Renal pelvis (tissue), 12 donors: ENCODE results near the gene ALOX12. TPM values are rescaled to one million over a fixed set of nuclear protein-coding genes. Genes with fewer than 3 reads are reported as not detected.
"Not testable (repeated sequence)": the region's sequence is repeated elsewhere in the genome, so short reads cannot be mapped to it uniquely, and the experiment has no call there.

ENCODE experiments used
- DNase-seq: peaks from one replicate; pipeline ENCODE4 v3.0.0-alpha.2; 2013
- long read RNA-seq, 16 experiments: transcript quantifications; one replicate each; lab custom pipeline, GENCODE V29; 2026
- polyA plus RNA-seq, 3 donors: library from polyadenylated mRNA; unstranded; fragments of 120-200 nt; gene quantifications; one replicate each; pipeline ENCODE4 v1.2.1, GENCODE V29; 2013; ENCODE audit not compliant: insufficient read length in 3 of 3

The ALOX12 gene, protein sequence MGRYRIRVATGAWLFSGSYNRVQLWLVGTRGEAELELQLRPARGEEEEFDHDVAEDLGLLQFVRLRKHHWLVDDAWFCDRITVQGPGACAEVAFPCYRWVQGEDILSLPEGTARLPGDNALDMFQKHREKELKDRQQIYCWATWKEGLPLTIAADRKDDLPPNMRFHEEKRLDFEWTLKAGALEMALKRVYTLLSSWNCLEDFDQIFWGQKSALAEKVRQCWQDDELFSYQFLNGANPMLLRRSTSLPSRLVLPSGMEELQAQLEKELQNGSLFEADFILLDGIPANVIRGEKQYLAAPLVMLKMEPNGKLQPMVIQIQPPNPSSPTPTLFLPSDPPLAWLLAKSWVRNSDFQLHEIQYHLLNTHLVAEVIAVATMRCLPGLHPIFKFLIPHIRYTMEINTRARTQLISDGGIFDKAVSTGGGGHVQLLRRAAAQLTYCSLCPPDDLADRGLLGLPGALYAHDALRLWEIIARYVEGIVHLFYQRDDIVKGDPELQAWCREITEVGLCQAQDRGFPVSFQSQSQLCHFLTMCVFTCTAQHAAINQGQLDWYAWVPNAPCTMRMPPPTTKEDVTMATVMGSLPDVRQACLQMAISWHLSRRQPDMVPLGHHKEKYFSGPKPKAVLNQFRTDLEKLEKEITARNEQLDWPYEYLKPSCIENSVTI
- polyA plus RNA-seq: 1 to 10 TPM; 1.6 to 3.7 (median 2.8) TPM
- long read RNA-seq, donor 1: 0 reads
- long read RNA-seq, donor 2, partial matches to known transcripts: 7 of 7 reads
- long read RNA-seq, donor 2, other reads (novel, unspliced or antisense): 0 of 7 reads
- long read RNA-seq, donor 3: 0 reads
- long read RNA-seq, donor 4, partial matches to known transcripts: 14 of 21 reads
- long read RNA-seq, donor 4, other reads (novel, unspliced or antisense): 7 of 21 reads
- long read RNA-seq, donor 5: 0 reads
- long read RNA-seq, donor 6: 0 reads
- long read RNA-seq, donor 7, partial matches to known transcripts: 0 of 1 reads
- long read RNA-seq, donor 7, other reads (novel, unspliced or antisense): 0 of 1 reads
- long read RNA-seq, donor 8: 0 reads
- long read RNA-seq, donor 9: 0 reads
- long read RNA-seq, donor 10: 0 reads
- long read RNA-seq, donor 11, partial matches to known transcripts: 0 of 5 reads
- long read RNA-seq, donor 11, other reads (novel, unspliced or antisense): 5 of 5 reads
- long read RNA-seq, donor 12, partial matches to known transcripts: 16 of 16 reads
- long read RNA-seq, donor 12, other reads (novel, unspliced or antisense): 0 of 16 reads
- long read RNA-seq, donor 13, partial matches to known transcripts: 10 of 17 reads
- long read RNA-seq, donor 13, other reads (novel, unspliced or antisense): 6 of 17 reads
- long read RNA-seq, donor 14: 0 reads
- long read RNA-seq, donor 15: 0 reads
- long read RNA-seq, donor 16: 0 reads

DNA sequence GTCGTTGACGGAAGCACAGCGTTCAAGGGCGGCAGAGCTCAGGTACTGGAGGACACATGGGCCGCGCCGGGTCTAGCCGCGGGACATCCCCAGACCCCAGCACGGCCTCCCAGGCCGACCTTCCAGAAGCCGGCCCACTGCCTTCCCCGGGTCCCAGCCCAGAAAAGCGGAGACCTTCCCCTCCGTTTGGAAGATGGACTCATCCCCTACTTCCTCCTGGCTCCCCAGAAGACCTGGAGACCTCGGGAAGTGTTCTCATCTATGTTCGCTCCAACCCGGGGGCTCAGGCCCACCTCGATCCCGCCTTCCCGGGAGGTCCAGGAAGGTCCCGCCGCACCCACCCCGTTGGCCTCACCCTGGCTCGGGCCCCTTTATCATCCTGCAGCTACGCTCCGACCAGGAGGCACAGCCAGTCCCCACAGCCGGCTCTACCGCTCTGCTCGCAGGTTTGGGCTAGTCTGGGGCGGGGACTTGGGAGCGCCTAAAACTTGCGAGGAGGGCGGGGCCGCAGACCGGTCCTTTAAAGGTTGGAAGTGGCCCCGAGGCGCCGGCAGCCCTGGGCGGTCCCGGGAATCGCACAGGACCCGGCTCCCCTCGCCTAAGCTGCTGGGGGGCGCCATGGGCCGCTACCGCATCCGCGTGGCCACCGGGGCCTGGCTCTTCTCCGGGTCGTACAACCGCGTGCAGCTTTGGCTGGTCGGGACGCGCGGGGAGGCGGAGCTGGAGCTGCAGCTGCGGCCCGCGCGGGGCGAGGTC is at the start of gene ALOX12:
TSS of gene ALOX12 (plus strand) at position 550 of the 756 bp plus-strand sequence. CDS start at position 619, 69 bp downstream.
- no peak for DNase-seq

DNA sequence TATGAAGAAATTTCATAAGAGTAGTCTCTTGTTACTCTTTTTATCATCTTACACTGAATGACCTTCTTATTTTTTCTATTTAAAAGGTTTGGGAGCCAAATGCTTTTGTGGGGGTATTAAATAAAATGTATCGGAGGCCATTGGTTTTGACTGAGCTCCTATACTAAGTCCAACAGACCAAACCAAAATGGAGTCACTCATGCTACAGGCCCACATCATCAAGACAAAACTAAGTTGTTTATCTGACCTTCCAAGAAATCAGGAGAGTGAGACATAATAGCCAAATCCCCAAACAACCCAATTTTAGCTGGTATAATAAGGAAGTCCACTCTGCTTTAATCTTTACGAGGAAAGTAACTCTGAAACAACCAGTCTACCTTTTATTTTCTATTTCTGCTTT is 48.1 kb upstream of the ALOX12 start:
- no peak for DNase-seq

DNA sequence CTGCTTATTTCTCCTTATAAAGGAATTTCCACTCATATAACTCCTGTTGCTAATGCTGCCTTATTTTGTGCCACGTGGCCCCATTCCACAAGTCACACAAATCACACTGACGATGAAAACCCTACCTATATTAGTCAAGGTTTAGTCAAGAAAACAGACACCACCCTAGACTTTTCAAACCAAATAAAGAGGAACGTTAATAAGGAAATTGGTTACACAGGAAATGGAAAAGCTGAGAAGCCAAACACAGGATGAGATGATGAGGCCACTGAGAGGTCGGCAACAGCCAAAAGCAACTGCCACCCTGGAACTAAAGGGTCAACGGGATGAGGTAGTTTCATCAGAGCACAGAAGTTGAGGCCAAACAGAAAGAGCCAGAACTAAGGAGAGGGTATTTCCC is 47.3 kb upstream of the ALOX12 start:
- no peak for DNase-seq

DNA sequence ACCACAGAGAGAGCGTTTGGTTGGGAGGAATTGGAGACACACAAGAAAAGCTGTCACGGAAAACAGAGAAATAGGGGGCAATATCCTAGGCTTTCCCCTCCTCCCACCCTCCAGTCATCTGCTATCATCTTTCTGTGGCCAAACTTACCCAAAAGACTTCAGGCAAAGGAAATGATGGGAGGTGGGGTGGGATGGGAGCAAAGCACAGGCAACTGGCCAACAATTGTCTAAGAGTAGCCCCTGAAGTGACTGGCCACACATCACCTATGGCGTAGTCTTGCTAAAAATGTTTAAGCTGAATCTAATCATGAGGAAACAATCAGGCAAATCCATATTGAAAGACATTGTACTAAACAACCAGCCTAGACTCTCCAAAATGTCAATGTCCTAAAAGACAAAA is 46.9 kb upstream of the ALOX12 start:
- no peak for DNase-seq

DNA sequence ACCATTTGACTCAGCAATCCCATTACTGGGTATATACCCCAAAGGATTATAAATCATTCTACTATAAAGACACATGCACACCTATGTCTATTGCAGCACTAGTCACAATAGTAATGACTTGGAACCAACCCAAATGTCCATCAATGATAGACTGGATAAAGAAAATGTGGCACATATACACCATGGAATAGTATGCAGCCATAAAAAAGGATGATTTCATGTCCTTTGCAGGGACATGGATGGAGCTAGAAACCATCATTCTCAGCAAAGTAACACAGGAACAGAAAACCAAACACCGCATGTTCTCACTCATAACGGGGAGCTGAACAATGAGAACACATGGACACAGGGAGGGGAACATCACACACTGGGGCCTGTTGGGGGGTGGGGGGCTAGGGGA is 44.9 kb upstream of the ALOX12 start:
- not testable (repeated sequence) for DNase-seq

DNA sequence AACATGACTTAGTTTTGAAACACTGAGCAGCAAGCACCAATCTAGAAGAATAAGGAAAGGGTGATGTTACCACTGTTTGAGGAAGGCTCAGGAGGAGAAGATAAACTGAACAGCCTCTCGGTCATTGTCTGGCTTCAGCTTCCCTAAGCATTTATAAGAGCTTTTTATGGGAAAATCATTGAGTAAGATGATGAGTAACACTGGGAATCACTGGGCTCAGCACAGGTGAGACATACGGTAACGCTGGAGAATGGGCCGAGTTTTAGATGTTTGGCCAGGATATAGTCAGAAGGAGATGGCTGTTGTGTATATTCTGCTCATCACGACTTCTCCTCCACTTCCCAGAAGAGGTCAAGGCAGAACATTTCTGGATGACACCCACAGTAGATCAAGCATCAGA is 42.2 kb upstream of the ALOX12 start:
- DNase-seq: no peak

DNA sequence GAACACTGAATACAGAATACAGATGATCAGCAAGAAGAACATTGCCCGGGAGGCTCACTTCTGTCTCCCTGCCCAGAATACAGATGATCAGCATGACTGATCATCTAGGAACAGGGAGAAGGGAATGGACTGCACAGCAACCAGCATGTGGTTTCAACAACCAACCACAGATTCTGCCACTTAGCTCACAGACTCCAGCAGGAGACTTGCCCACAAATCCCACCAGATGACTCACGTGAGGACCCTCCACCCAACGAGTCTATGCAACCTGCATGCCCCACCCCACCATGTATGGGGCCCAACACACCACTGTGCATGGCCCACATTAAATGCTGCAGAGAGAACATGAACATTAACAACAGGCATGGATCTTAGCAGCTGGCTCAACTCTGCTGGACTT is 36.1 kb upstream of the ALOX12 start:
- no peak for DNase-seq

DNA sequence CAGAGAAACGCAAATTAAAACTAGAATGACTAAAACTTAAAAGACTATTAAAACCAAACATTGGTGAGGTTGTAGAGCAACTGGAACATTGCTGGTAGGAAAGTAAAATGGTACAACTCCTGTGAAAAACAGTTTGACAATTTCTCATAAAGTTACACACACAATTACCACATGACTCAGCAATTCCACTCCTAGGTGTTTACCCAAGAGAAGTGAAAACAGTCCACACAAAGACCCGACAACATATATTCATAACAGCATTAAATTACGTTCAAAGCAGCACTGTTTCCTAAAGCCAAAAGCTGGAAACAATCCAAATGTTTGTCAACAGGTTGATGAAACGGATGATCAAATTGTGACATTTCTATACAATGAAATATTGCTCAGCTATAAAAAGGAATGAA is 26.5 kb upstream of the ALOX12 start:
- no peak for DNase-seq

DNA sequence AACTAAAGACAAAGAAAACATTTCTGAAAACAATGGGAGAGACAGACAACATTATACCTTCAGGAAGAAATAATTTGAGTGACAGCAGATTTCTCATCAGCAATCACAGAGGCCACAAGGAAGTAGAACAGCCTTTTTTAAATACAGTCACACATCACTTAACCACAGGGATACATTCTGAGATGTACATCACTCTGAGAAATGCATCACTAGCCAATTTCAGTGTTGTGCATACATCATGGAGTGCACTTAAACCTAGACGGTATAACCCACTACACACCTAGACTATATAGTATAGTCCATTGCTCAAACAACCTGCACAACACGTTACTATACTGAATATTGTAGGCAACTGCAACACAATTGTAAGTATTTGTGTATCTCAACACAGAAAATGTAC is 24.9 kb upstream of the ALOX12 start:
- DNase-seq: no peak

DNA sequence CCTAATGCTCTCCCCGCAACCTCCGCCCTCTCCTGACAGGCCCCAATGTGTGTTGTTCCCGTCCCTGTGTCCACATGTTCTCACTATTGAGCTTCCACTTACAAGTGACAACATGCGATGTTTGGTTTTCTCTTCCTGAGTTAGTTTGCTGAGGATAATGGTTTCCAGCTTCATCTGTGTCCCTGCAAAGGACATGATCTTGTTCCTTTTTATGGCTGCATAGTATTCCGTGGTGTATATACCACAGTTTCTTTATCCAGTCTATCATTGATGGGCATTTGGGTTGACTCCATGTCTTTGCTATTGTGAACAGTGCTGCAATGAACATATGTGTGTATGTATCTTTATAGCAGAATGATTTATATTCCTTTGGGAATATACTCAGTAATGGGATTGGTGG is 16.4 kb upstream of the ALOX12 start:
- not testable (repeated sequence) for DNase-seq

DNA sequence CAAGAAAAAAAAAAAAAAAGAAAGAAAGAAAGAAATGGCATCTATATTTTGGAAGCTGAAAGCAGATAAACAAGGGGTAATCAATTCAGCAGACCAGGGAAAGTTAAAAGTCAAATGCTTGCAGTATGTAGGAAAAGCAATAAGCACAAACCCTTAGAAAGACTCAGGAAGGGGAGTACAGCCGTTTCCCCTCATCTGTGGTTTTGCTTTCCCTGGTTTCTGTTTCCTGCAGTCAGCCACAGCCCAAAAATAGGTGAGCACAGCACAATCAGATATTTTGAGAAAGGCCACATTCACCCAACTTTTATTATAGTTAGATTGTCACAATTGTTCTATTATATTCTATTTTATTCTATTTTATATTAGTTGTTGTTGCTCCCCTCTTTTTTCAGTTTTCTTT is 14.4 kb upstream of the ALOX12 start:
- DNase-seq: no peak

DNA sequence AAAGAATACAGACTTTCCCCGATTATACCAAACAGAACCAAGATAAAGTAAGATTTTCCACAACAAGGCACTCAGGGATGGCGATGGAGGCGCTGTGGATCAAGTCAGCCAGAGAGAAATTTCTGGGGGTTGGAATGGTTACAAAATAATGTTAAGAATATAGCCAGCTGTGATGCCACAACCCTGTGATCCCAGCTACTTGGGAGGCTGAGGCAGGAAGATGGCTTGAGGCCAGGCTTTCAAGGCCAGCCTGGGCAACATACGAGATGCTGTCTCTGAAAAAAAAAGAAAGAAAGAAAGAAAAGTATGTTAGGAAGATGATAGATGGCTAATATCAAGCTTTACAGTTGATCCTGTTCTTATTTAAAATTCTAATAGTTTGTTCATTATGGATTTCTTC is 10.6 kb upstream of the ALOX12 start:
- DNase-seq: no peak

DNA sequence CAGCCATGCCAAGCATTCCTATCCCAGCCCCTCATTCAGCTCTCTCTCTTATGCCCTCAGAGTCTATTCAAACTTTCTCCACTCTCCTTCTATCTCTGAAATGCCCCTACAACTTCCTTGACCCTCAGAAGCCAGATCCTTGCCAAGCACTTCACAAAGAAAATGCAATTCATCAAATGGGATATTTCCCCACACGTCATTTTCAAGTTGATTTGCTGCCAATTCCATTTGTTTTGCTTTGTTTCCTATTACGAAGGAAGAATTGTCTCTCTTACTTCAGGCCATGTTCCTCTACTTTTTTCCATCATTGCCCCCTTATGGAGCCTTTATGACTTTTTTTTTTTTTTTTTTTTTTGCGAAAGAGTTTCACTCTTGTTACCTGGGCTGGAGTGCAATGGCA is 9.2 kb upstream of the ALOX12 start:
- DNase-seq: no peak

DNA sequence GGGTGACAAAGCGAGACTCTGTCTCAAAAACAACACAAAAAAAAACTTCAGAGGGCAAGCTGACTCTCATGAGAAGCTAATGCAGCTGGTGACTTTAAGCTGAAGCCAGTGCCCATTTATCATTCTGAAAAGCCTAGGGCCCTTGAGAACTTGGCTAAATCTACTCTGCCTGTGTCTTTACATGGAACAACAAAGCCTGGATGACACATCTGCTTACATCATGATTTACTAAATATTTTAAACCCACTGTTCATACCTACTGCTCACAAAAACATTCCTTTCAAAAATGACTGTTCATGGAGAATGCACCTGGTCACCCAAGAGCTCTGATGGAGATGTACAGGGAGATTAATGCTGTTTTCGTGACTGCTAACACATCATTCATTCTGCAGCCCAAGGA is 6.1 kb upstream of the ALOX12 start:
- DNase-seq: no peak

DNA sequence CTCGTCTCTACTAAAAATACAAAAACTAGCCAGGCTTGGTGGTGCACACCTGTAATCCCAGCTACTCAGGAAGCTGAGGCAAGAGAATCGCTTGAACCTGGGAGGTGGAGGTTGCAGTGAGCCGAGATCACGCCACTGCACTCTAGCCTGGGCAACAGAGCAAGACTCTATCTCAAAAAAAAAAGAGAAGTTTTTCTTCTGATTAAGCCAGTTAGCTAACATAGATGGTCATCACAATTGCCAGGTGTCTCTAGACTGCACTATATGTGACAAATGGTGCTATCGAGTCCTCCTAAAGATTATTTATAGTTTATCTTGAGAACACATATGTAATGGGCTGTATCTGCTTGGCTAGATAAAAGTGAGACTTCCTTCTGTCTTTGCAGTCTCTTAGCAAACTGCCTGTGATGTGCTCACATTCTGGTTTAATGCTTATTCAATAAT is 2.2 kb upstream of the ALOX12 start:
- not testable (repeated sequence) for DNase-seq

DNA sequence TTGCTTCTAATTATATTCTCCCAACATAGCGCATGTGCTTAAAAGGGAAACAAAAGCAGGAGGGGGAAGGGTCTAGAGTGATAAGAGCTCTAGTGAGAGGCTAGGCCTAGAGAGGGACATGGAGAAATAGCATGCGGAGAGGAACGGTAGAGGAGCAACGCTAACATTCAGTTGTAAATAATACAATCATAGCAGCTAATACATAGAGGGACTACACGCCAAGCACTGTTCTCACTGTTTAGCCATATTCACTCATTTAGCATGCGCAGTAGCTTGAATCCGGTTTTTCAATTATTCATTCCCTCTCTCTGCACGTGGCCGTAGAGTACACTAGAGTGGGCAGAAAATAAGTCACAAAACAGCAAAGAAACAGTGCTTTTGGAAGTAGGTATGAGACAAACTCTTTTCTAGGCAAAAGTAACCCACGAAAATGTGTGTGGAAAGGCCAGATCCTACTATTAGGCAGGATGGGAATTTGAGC is 1.7 kb upstream of the ALOX12 start:
- DNase-seq: no peak

DNA sequence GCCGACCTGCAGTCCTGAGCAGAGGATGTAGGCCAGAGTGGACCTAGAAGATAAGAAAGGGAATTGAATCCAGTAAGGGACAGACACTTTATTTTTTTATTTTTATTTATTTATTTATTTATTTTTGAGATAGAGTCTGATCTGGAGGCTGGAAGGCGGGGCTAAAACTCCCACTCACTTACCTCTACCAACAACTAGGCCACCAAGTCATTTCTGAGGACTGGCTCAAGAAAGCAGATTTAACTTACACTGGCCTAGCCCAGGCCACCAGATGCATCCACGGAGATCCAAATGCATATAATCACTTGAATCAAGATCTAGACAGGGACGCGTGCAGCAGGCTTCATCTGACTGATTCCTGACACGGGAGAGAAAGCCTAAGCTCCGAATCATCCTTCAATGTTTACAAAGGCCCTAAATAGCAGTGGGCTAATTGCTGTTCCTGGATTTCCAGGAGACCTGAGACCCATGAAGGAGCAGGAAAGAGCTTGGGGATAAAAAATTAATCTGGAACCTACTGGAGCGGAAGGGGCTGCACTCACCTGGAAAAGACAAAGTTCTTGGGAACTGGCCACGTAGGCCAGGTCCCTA is 1.1 kb upstream of the ALOX12 start:
- no peak for DNase-seq

DNA sequence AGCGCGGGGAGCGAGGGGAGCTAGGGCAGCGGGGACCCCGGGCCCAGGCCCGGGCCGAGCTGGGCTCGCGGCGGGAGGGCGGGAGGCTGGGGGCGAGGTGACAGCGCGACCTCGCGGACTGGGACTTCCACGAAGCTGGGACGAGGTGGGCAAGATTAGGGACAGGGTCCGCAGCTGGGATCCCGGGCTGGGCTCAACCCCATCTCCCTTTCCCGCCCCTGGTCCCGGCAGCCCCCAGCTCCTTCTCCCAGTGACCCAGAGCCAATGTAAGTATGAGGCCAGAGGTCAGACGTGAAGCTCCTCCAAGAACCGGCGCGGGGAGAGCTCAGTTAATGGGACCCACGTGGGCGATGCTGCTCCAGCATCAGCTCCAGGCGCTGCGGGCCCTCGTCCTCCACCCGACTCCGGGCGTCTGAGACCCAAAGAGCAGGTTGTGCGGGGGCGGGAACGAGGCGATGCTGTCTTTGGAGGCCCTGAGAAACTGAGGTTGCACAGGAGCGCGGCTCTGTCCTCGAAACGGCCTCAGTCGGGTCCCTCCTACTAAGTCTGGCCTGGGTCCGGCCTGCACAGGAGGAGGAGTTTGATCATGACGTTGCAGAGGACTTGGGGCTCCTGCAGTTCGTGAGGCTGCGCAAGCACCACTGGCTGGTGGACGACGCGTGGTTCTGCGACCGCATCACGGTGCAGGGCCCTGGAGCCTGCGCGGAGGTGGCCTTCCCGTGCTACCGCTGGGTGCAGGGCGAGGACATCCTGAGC is 585 bp downstream of the ALOX12 start:
- DNase-seq: no peak

DNA sequence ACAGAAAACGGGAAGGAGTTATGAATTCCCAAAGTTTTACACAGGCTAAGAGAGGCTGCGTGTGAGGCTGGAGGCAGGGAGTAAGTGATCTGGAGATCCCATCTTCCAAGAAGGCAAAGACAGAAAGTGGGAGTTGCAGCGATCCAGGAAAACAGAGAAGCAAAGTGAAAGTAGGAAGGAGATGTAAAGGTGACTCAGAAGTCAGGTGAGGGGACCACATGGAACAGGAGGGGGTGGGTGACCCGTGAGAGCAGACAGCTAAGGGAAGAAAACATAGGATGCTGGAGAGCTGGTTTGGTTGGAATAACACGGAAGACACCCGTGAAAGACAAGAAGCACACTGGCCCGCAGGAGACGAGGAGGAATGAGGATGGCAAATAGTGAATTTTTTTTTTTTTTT is 1.3 kb downstream of the ALOX12 start:
- no peak for DNase-seq
